ENCODE measurements around the gene DNAH8.

GRCh38 chr6:38837101-38837500 lies 122.0 kb downstream of the DNAH8 start:
- TF ChIP-seq CTCF (IDR thresholded peaks at IDR 0.05) (no peak), POLR2A (IDR thresholded peaks at IDR 0.05) (no peak)
